ENCODE measurements around the gene RAI1. TPM values are rescaled to one million over a fixed set of nuclear protein-coding genes. Genes with fewer than 3 reads are reported as not detected.
A peak's percentile ranks its signal among the peaks of the same experiment; 100 is the strongest.

The RAI1 gene
- total and polyA plus RNA-seq, 2 of the 13 experiments (the other 11 are each of a cell fraction or from before 2014, with no cell fraction given) = 3.4 to 5.2 TPM

DNA sequence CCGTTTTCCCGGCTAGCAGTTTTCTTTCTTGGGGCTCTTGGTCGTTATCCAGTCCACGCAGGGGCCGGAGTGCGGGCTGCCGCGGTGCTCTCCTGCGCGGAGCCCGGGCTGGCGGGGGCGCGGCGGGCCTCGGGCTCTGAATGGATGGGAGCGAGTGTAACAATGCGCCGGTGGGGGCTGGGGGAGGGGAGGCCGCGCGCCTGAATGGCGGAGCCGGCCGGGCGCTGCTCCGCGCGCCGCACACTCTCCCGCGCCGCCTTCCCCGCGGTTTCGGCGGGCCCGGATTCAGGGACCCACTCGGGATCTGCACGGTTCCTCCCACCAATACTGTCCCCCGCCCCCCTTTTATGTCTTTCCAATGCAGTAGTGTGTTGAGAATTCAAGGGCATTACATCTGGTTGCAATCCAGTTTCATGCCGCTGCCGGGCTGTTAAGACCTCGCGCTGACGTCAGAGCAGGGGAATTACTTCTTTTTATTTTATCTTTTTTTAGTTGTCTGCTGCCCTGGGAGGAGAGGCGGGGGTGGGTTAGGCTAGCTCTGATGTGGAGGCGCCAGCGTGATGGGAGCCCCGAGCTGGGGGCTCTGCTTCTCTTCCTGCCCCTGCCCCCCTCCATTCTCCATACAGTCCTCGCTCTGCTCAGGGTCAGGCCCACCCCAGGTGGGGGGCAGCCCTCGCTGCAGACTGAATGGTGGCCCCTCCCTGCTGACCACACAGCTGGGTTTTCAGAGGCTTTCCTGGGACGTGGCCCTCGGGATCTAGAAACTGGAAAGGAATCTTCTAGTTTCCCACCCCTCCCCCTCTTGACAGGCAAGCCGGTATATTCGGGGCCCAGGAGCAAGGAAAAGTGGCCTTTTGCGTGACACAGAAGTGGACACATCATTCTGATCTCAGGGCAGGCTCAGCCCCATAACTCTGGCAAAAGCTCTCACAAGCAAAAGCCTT lies 1.8 kb downstream of the RAI1 start (continued):
- TF ChIP-seq ZNF441 (CRISPR knock-in tag; IDR thresholded peaks at IDR 0.05; ENCODE audit: borderline replicate concordance) = 0 out of 2 replicates have a peak, but pooled peaks have one; percentile 47
- TF ChIP-seq, protein P1, sequence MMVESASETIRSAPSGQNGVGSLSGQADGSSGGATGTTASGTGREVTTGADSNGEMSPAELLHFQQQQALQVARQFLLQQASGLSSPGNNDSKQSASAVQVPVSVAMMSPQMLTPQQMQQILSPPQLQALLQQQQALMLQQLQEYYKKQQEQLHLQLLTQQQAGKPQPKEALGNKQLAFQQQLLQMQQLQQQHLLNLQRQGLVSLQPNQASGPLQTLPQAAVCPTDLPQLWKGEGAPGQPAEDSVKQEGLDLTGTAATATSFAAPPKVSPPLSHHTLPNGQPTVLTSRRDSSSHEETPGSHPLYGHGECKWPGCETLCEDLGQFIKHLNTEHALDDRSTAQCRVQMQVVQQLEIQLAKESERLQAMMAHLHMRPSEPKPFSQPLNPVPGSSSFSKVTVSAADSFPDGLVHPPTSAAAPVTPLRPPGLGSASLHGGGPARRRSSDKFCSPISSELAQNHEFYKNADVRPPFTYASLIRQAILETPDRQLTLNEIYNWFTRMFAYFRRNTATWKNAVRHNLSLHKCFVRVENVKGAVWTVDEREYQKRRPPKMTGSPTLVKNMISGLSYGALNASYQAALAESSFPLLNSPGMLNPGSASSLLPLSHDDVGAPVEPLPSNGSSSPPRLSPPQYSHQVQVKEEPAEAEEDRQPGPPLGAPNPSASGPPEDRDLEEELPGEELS (CRISPR knock-in tag; IDR thresholded peaks at IDR 0.05) = no peak
- no peak for TF ChIP-seq ZNF678 (CRISPR knock-in tag; IDR thresholded peaks at IDR 0.05)
- TF ChIP-seq MED1 (CRISPR knock-in tag; IDR thresholded peaks at IDR 0.05) = no peak
- TF ChIP-seq MAZ (IDR thresholded peaks at IDR 0.05; ENCODE audit: borderline replicate concordance, low read depth, low read length) = peak; percentile 43; the same call in 1 of the 2 replicates
- TF ChIP-seq MAZ (CRISPR knock-in tag; IDR thresholded peaks at IDR 0.05; ENCODE audit: low read depth) = 0 out of 2 replicates have a peak, but pooled peaks have one; percentile 51
- TF ChIP-seq CREB3 (CRISPR knock-in tag; IDR thresholded peaks at IDR 0.05) = no peak
- no peak for TF ChIP-seq ZNF563 (CRISPR knock-in tag; IDR thresholded peaks at IDR 0.05)
- TF ChIP-seq NR2F1 (CRISPR knock-in tag; IDR thresholded peaks at IDR 0.05) = no peak
- TF ChIP-seq ZNF230 (CRISPR knock-in tag; IDR thresholded peaks at IDR 0.05) = no peak
- TF ChIP-seq ZNF800 (CRISPR knock-in tag; IDR thresholded peaks at IDR 0.05) = no peak
- no peak for TF ChIP-seq KDM3A (CRISPR knock-in tag; IDR thresholded peaks at IDR 0.05; ENCODE audit: low read depth)
- TF ChIP-seq ZNF235 (CRISPR knock-in tag; IDR thresholded peaks at IDR 0.05; ENCODE audit: borderline replicate concordance) = no peak
- 0 out of 2 replicates have a peak, but pooled peaks have one; percentile 29 for TF ChIP-seq ZNF430 (CRISPR knock-in tag; IDR thresholded peaks at IDR 0.05)
- peak; percentile 37 for TF ChIP-seq ASH2L (IDR thresholded peaks at IDR 0.05; ENCODE audit: insufficient read length, low read depth, low read length)
- no peak for TF ChIP-seq ZNF570 (CRISPR knock-in tag; IDR thresholded peaks at IDR 0.05; ENCODE audit: borderline replicate concordance)
- TF ChIP-seq ZNF7 (CRISPR knock-in tag; IDR thresholded peaks at IDR 0.05) = no peak
- TF ChIP-seq CREM (IDR thresholded peaks at IDR 0.05) = 0 out of 2 replicates have a peak, but pooled peaks have one; percentile 20
- TF ChIP-seq CREM (CRISPR knock-in tag; IDR thresholded peaks at IDR 0.05) = no peak
- TF ChIP-seq SIN3A (IDR thresholded peaks at IDR 0.05; ENCODE audit: borderline replicate concordance, low read depth, low read length) = peak; percentile 59; the same call in 1 of the 2 replicates

Data from HepG2 (cell line).